Measurements from ENCODE around the gene PEG3. TPM values are rescaled to one million over a fixed set of nuclear protein-coding genes. Genes with fewer than 3 reads are reported as not detected.

The PEG3 gene
- not detected in 2 replicates for total RNA-seq

GRCh38 chr19:56840451-56841192 is at the start of gene PEG3, which contains the start of gene ZIM2:
Gene PEG3 (minus strand): TSS chr19:56840726. CDS start chr19:56824655, 16,071 bp downstream.
Gene ZIM2 (minus strand): TSS chr19:56840726. CDS start chr19:56824277, 16,449 bp downstream.
- Mint-ChIP-seq H3K36me3 (ENCODE audit: low read depth) (peaks cover 4% of the 10 kb centered on the region), H3K4me1 (ENCODE audit: low read depth) (no peaks in the 10 kb centered on the region), H3K9me3 (peaks cover 45% of the 10 kb centered on the region), H3K4me3 (ENCODE audit: low read depth) (no peak within 1 kb of the TSS), H3K27me3 (ENCODE audit: low read depth) (no peaks in the 10 kb centered on the region), H3K27ac (no peak within 1 kb of the TSS)
- no peak for DNase-seq (ENCODE audit: low spot score)
- intact Hi-C loops (cut with micrococcal nuclease): no loop called here

DNA sequence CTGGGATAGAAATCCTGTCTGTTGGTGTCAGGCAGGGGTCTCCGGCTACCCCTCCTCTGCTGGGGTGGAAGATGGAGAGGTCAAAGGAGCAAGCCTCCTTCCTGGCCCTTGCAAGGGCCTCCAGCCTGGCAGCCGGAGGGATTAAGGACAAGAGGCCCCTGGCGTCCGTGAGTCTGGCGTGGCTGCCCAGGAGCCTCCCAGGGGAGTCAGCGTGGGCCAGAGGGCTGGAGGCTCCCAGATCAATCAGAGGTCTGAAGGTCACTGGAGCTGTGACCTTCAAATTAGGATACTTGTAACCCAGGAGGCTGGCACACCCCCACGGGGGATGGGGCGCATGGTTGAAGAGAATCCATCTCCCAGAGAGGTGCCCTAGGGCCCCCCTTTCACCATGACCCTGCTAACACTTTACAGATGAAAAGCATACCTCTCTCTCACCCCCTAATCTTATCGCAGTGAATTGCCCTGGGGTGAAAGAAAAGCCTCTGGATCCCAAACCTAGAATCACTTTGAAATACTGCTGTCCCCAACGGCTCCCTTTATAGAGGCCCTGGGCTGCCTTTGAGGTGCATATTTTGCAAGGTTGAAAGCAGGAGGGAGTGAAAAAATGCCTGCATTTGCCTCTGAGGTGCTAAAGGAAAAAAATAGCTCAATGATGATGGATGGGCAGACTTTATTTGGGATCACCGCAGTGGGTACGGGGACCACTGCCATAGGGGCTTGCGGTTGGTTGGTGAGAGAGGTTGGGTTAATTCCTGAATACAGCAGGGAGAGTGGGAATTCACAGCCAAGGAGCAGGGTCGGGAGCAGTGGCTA is 44.9 kb upstream of the PEG3 start:
- Mint-ChIP-seq H3K9me3 (peaks cover 71% of the 10 kb centered on the region), H3K27ac (no peak overlapping the region), H3K4me3 (ENCODE audit: low read depth) (no peak overlapping the region), H3K27me3 (ENCODE audit: low read depth) (no peaks in the 10 kb centered on the region), H3K36me3 (ENCODE audit: low read depth) (peaks cover 3% of the 10 kb centered on the region), H3K4me1 (ENCODE audit: low read depth) (no peaks in the 10 kb centered on the region)
- no peak for DNase-seq (ENCODE audit: low spot score)
- intact Hi-C loops (cut with micrococcal nuclease): no loop called here

DNA sequence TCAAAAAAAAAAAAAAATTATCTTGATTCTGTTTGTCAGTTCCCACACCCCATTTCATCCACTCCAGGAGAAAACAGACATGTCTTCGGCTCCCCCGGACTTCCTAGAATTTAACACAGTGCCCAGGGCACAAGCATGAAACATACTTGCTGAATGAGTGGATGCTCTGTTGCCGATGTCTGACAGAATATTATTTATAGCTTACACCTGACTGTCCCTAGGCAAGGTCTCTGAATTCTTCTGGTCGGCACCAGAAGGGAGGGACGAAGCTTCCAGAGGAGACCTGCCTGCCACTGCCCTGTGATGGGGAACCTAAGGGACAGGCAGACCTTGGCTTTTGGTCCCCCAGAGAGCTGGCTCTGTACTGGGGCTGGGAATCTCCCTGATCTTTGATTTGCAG is 43.9 kb upstream of the PEG3 start:
- no peak overlapping the region for H3K4me3 Mint-ChIP-seq (ENCODE audit: low read depth)
- peaks cover 3% of the 10 kb centered on the region for H3K36me3 Mint-ChIP-seq (ENCODE audit: low read depth)
- H3K27me3 Mint-ChIP-seq (ENCODE audit: low read depth): no peaks in the 10 kb centered on the region
- H3K27ac Mint-ChIP-seq: no peak overlapping the region
- intact Hi-C loops (cut with micrococcal nuclease): no loop called here
- peaks cover 74% of the 10 kb centered on the region for H3K9me3 Mint-ChIP-seq
- H3K4me1 Mint-ChIP-seq (ENCODE audit: low read depth): no peaks in the 10 kb centered on the region
- no peak for DNase-seq (ENCODE audit: low spot score)

DNA sequence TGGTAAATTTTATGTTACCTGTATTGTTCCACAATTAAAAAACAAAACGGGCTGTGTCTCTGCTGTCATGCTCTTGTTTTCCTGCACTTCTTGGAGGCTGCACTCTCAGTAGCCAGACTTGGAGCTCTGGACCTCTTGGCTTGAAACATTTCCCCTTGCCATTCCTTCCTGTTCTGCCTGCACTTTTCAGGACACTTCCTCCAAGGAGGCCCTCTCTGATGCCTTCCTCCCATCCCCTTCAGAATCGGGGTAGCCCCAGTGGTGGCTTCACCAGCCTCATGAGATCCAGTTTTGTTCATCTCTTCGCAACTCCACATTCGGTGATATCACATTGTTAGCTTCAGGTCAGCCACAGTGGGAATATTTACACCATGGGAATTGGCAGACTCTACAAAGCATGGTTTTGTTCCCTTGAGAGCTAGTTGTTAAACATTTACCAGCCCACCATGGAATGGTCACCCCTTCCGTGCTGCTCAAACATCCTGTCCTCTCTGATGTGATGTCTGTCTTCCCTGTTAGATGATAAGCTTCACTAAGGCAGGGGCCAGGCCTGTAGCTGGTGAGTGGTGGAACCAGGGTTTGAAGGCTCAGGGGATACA is 40.2 kb upstream of the PEG3 start:
- peaks cover 60% of the 10 kb centered on the region for H3K9me3 Mint-ChIP-seq
- no peaks in the 10 kb centered on the region for H3K4me1 Mint-ChIP-seq (ENCODE audit: low read depth)
- DNase-seq (ENCODE audit: low spot score): no peak
- intact Hi-C loops (cut with micrococcal nuclease): no loop called here
- no peak overlapping the region for H3K4me3 Mint-ChIP-seq (ENCODE audit: low read depth)
- no peaks in the 10 kb centered on the region for H3K27me3 Mint-ChIP-seq (ENCODE audit: low read depth)
- peaks cover 3% of the 10 kb centered on the region for H3K36me3 Mint-ChIP-seq (ENCODE audit: low read depth)
- no peak overlapping the region for H3K27ac Mint-ChIP-seq

DNA sequence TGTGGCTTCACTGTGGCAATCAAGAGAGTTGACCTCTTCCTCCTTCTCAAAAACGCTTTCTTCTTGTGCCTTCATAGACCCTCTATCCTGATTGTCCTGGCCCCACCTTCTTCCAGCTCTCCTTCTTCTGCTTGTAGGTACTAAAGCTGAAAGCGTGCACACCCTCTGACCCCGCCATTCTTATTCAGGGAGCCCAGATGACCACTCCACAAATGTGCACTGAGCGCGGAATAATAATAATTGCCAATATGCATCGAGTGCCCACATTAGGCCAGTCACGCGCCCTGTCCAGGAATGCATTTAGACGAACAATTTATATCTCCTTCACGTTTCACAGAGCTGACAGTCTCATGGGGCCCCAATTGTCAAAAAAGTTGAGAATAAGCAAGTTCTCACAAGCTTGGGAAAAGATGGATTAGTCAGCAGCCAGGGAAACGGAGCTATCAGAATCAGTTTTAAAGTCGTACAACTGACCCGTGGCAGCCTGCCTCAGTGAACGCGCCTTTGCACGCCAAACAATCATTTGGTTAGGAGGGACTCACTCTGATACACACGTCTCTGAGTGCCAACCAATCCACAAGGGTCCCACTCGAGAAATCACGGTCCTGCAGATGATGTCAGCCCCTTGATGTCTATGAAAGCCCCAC is 36.7 kb upstream of the PEG3 start:
- Mint-ChIP-seq H3K27ac (no peak overlapping the region), H3K4me1 (ENCODE audit: low read depth) (no peaks in the 10 kb centered on the region), H3K4me3 (ENCODE audit: low read depth) (no peak overlapping the region), H3K9me3 (peaks cover 63% of the 10 kb centered on the region), H3K27me3 (ENCODE audit: low read depth) (no peaks in the 10 kb centered on the region), H3K36me3 (ENCODE audit: low read depth) (peaks cover under 1% of the 10 kb centered on the region)
- no peak for DNase-seq (ENCODE audit: low spot score)
- intact Hi-C loops (cut with micrococcal nuclease): no loop called here

- Mint-ChIP-seq H3K9me3 (peaks cover 63% of the 10 kb centered on the region), H3K4me1 (ENCODE audit: low read depth) (no peaks in the 10 kb centered on the region), H3K27me3 (ENCODE audit: low read depth) (no peaks in the 10 kb centered on the region), H3K36me3 (ENCODE audit: low read depth) (no peaks in the 10 kb centered on the region), H3K27ac (no peak overlapping the region), H3K4me3 (ENCODE audit: low read depth) (no peak overlapping the region)
- DNase-seq (ENCODE audit: low spot score): no peak
- intact Hi-C loops (cut with micrococcal nuclease): no loop called here
Measured at GRCh38 chr19:56875717-56876116, 35.2 kb upstream of the PEG3 start.

GRCh38 chr19:56874530-56874929 is 34.0 kb upstream of the PEG3 start:
- peaks cover 65% of the 10 kb centered on the region for H3K9me3 Mint-ChIP-seq
- no peak overlapping the region for H3K4me3 Mint-ChIP-seq (ENCODE audit: low read depth)
- no peak for DNase-seq (ENCODE audit: low spot score)
- H3K27ac Mint-ChIP-seq: no peak overlapping the region
- H3K36me3 Mint-ChIP-seq (ENCODE audit: low read depth): no peaks in the 10 kb centered on the region
- H3K4me1 Mint-ChIP-seq (ENCODE audit: low read depth): no peaks in the 10 kb centered on the region
- H3K27me3 Mint-ChIP-seq (ENCODE audit: low read depth): no peaks in the 10 kb centered on the region
- intact Hi-C loops (cut with micrococcal nuclease): no loop called here

GRCh38 chr19:56873493-56873892 is 33.0 kb upstream of the PEG3 start:
- no peak overlapping the region for H3K4me3 Mint-ChIP-seq (ENCODE audit: low read depth)
- H3K36me3 Mint-ChIP-seq (ENCODE audit: low read depth): no peaks in the 10 kb centered on the region
- no peaks in the 10 kb centered on the region for H3K4me1 Mint-ChIP-seq (ENCODE audit: low read depth)
- intact Hi-C loops (cut with micrococcal nuclease): no loop called here
- H3K27ac Mint-ChIP-seq: no peak overlapping the region
- no peak for DNase-seq (ENCODE audit: low spot score)
- peaks cover 71% of the 10 kb centered on the region for H3K9me3 Mint-ChIP-seq
- H3K27me3 Mint-ChIP-seq (ENCODE audit: low read depth): no peaks in the 10 kb centered on the region

DNA sequence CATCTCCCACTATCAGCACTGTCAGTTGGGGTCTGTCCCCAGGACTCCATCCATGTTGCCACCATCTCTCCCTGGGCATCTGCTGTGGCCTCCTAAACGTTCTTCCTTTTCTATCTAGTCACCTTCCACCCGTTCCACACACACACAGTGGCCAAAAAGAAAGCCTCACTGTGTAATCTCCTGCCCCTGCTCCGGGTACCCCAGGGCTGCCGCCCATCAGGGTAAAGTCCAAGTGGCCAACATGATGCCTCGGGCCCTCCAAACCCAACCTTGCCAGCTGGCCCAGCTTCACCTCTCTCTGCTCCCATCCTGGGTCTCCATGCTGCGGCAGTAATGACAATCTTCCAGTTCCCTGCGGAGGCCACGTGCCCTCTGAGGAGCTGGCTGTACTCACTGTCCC is 29.4 kb upstream of the PEG3 start:
- Mint-ChIP-seq H3K36me3 (ENCODE audit: low read depth) (no peaks in the 10 kb centered on the region), H3K27ac (no peak overlapping the region), H3K4me1 (ENCODE audit: low read depth) (no peaks in the 10 kb centered on the region), H3K9me3 (peaks cover 80% of the 10 kb centered on the region), H3K27me3 (ENCODE audit: low read depth) (no peaks in the 10 kb centered on the region), H3K4me3 (ENCODE audit: low read depth) (no peak overlapping the region)
- DNase-seq (ENCODE audit: low spot score): no peak
- intact Hi-C loops (cut with micrococcal nuclease): no loop called here

GRCh38 chr19:56868446-56868845 is 27.9 kb upstream of the PEG3 start:
- intact Hi-C loops (cut with micrococcal nuclease): no loop called here

GRCh38 chr19:56866538-56866937 is 26.0 kb upstream of the PEG3 start:
- no peak overlapping the region for H3K27ac Mint-ChIP-seq
- no peaks in the 10 kb centered on the region for H3K4me1 Mint-ChIP-seq (ENCODE audit: low read depth)
- H3K9me3 Mint-ChIP-seq: peaks cover 73% of the 10 kb centered on the region
- H3K4me3 Mint-ChIP-seq (ENCODE audit: low read depth): no peak overlapping the region
- intact Hi-C loops (cut with micrococcal nuclease): no loop called here
- no peaks in the 10 kb centered on the region for H3K36me3 Mint-ChIP-seq (ENCODE audit: low read depth)
- H3K27me3 Mint-ChIP-seq (ENCODE audit: low read depth): no peaks in the 10 kb centered on the region
- no peak for DNase-seq (ENCODE audit: low spot score)

More at GRCh38 chr19:56868446-56868845, 27.9 kb upstream of the PEG3 start:
- H3K27me3 Mint-ChIP-seq (ENCODE audit: low read depth): no peaks in the 10 kb centered on the region
- peaks cover 74% of the 10 kb centered on the region for H3K9me3 Mint-ChIP-seq
- H3K4me3 Mint-ChIP-seq (ENCODE audit: low read depth): no peak overlapping the region
- H3K27ac Mint-ChIP-seq: no peak overlapping the region
- no peaks in the 10 kb centered on the region for H3K4me1 Mint-ChIP-seq (ENCODE audit: low read depth)
- no peaks in the 10 kb centered on the region for H3K36me3 Mint-ChIP-seq (ENCODE audit: low read depth)
- no peak for DNase-seq (ENCODE audit: low spot score)

GRCh38 chr19:56864443-56865125 is 24.1 kb upstream of the PEG3 start:
- intact Hi-C loops (cut with micrococcal nuclease): no loop called here
- no peaks in the 10 kb centered on the region for H3K4me1 Mint-ChIP-seq (ENCODE audit: low read depth)
- H3K36me3 Mint-ChIP-seq (ENCODE audit: low read depth): no peaks in the 10 kb centered on the region
- DNase-seq (ENCODE audit: low spot score): no peak
- H3K27me3 Mint-ChIP-seq (ENCODE audit: low read depth): no peaks in the 10 kb centered on the region
- H3K9me3 Mint-ChIP-seq: peaks cover 70% of the 10 kb centered on the region
- H3K4me3 Mint-ChIP-seq (ENCODE audit: low read depth): no peak overlapping the region
- H3K27ac Mint-ChIP-seq: no peak overlapping the region
